Tibial artery (tissue), 4 donors: ENCODE measurements around the gene NFATC3.

Source experiments
- DNase-seq, 2 donors: peaks; one replicate each; pipeline ENCODE4 v3.0.0-alpha.2; 2019
- H3K27ac ChIP-seq, 2 donors: fragments of 200-600 bp; sonication (generic) in 1 of 2; 1 replicate in 1 of 2; 2 replicates in 1 of 2; pipeline ENCODE4 v1.5.1; 2018 to 2019; ENCODE audit warnings: mild to moderate bottlenecking in 1 of 2
- H3K27me3 ChIP-seq, 2 donors: fragments of 200-600 bp; sonication (generic) in 1 of 2; one replicate each; pipeline versions ENCODE4 v1.5.1 to v1.6.0; 2016 to 2019
- H3K36me3 ChIP-seq, 3 donors: fragments of 200-600 bp; sonication (generic) in 2 of 3; one replicate each; pipeline ENCODE4 v1.5.1; 2016 to 2019; ENCODE audit warnings: mild to moderate bottlenecking in 2 of 3
- H3K4me1 ChIP-seq, 4 donors: fragments of 200-600 bp; sonication (generic) in 2 of 4; 1 replicate in 3 of 4; 2 replicates in 1 of 4; pipeline ENCODE4 v1.5.1; 2016 to 2019
- H3K4me3 ChIP-seq, 2 donors: fragments of 200-600 bp; sonication (generic) in 1 of 2; 1 replicate in 1 of 2; 2 replicates in 1 of 2; pipeline ENCODE4 v1.5.1; 2018 to 2019; ENCODE audit warnings: mild to moderate bottlenecking in 2 of 2
- H3K9me3 ChIP-seq, 3 donors: fragments of 200-600 bp; sonication (generic) in 1 of 3; one replicate each; pipeline ENCODE4 v1.5.1; 2016 to 2019
- intact Hi-C: fragments of 100-400 bp; cut with DNase I; formaldehyde crosslinking; loops from one replicate; pipeline ENCODE4 v1.15.0; 2023; ENCODE audit warnings: low total_unique reads
- TF ChIP-seq, protein P1 (sequence below), 2 experiments: fragments of 200-600 bp in 1 of 2; fragments of 450-650 bp in 1 of 2; IDR thresholded peaks; one replicate each; pipeline ENCODE4 v1.5.1; 2017 to 2019; ENCODE audit warnings: antibody characterized with exemption in 2 of 2, mild to moderate bottlenecking in 1 of 2, moderate library complexity in 1 of 2

Gene NFATC3

DNA sequence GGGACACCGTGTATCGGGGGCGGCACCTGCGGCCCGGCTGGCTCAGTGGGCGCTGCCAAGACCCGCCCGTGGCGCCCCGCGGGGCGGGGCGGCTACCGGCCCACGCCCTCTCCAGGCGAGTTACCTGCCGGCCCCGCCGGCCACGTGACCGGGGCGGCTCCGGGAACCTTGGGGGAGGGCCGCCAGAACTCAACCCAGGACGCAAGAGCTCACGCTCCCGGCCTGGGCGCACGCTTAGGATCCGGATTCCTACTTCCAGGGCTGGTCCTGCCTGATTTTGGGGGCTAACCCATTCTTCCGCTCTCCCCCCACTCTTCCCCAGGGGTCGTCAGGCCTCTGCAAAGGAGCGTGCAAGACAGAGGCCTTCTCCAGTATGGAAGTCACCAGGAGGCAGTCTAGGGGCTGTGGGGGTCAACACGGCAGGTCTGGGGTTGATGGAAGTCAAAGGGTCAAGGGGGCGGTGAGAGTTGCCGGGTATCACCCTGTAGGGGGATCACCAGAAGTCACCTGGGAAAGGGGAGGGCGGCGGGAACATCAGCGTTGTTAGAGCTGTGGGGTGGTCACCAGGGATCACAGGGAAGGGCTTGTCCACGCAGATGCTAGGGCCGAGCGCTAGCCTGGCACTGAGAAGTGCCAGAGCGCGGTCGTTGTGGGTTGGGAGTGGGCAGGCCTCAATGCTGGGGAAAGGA lies 151.1 kb downstream of the NFATC3 start:
- intact Hi-C loops, result loop anchor here (10.0 kb wide), 1 partner anchor 151 kb away; the partner anchor contains the start of gene NFATC3
- Histone ChIP-seq H3K9me3 (no peaks in the 10 kb centered on the region), H3K27ac (peak overlapping the region; percentile 84 to 86), H3K36me3 (peaks cover 0 to 14% (median 0%) of the 10 kb centered on the region in 3 donors), H3K4me3 (peak overlapping the region; percentile 60 to 88), H3K27me3 (no peaks in the 10 kb centered on the region), H3K4me1 (peaks cover 0 to 41% (median 23%) of the 10 kb centered on the region in 4 donors)
- TF ChIP-seq, protein P1, sequence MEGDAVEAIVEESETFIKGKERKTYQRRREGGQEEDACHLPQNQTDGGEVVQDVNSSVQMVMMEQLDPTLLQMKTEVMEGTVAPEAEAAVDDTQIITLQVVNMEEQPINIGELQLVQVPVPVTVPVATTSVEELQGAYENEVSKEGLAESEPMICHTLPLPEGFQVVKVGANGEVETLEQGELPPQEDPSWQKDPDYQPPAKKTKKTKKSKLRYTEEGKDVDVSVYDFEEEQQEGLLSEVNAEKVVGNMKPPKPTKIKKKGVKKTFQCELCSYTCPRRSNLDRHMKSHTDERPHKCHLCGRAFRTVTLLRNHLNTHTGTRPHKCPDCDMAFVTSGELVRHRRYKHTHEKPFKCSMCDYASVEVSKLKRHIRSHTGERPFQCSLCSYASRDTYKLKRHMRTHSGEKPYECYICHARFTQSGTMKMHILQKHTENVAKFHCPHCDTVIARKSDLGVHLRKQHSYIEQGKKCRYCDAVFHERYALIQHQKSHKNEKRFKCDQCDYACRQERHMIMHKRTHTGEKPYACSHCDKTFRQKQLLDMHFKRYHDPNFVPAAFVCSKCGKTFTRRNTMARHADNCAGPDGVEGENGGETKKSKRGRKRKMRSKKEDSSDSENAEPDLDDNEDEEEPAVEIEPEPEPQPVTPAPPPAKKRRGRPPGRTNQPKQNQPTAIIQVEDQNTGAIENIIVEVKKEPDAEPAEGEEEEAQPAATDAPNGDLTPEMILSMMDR (IDR thresholded peaks at IDR 0.05), result no peak
- DNase-seq, result peak in 1 of 2 donors; percentile 73

DNA sequence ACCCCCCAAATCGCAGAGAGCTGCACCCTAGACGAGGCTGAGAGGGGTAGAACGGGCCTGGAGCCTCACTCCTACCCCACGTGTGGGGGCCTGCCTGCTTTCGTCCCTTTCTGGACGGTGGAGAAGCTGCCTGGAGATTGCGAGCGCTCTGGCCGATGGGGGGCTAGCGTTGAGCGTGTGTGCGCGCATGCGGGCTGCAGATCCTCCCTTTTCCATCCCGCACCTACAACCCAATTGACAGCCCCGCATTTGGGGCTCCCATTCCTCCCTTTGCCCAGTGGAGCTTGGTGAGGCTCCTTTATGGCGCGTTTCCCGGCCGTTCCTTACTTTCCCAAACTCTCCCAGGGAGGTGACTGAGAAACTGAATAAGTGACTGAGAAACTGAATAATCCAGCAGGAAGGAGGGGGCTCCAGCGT lies 151.7 kb downstream of the NFATC3 start:
- Histone ChIP-seq H3K36me3 (peaks cover 0 to 9% (median 0%) of the 10 kb centered on the region in 3 donors), H3K9me3 (no peaks in the 10 kb centered on the region), H3K4me1 (peaks cover 0 to 41% (median 23%) of the 10 kb centered on the region in 4 donors), H3K27ac (peak overlapping the region; percentile 84 to 86), H3K4me3 (peak overlapping the region; percentile 60 to 88), H3K27me3 (no peaks in the 10 kb centered on the region)
- no peak for DNase-seq
- TF ChIP-seq, protein P1 (IDR thresholded peaks at IDR 0.05), result no peak
- intact Hi-C loops, result loop anchor here (10.0 kb wide), 1 partner anchor 152 kb away; the partner anchor contains the start of gene NFATC3

DNA sequence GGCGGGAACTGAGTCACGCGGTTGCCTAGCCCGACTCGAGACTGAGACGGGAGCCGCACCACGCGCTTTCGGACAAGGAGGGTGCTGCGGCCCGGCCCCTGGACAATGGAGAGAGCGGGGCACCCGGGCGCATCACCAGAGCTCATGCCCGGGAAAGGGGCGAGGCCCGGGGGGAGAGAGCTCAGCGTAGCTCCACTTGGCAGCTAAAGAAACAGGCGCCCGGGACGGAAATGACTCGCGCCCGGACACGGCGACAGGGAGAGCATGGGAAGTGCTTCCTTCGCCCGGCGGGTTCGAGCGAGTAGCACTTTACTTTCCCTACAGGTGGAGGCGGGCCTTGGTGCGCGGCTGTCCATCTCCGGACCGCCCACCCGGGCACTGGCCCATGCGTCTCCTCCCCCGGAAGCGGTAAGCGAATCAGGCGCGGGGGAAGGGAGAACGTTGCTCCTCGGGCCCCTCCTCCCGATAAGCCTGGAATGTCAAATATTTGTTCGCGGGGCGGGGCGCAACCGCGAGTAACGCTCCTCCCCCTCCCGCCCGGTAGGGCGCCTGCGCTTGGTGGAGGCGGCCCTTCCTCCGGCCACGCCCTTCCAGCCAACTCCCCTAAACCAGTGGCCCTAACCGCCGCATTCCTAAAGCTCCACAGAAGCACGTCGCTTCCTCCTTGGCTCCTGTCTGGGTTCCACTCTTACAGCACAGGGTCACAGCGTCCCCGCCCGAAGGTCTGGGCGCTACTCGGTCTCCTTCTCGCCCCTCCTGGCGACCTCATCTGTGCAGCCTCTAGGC lies 152.3 kb downstream of the NFATC3 start:
- intact Hi-C loops, result loop anchor here (2.0 to 10.0 kb wide), 2 partner anchors 27 to 153 kb away; partner anchors contain the start of genes NFATC3 and SLC7A6
- Histone ChIP-seq H3K4me3 (peak overlapping the region; percentile 60 to 88), H3K27ac (peak overlapping the region; percentile 84 to 86), H3K4me1 (peaks cover 0 to 41% (median 23%) of the 10 kb centered on the region in 4 donors), H3K27me3 (no peaks in the 10 kb centered on the region), H3K9me3 (no peaks in the 10 kb centered on the region), H3K36me3 (peaks cover 0 to 3% (median 0%) of the 10 kb centered on the region in 3 donors)
- TF ChIP-seq, protein P1 (IDR thresholded peaks at IDR 0.05), result peak in 1 of 2 experiments; percentile 6
- peak; percentile 98 to 99 for DNase-seq

DNA sequence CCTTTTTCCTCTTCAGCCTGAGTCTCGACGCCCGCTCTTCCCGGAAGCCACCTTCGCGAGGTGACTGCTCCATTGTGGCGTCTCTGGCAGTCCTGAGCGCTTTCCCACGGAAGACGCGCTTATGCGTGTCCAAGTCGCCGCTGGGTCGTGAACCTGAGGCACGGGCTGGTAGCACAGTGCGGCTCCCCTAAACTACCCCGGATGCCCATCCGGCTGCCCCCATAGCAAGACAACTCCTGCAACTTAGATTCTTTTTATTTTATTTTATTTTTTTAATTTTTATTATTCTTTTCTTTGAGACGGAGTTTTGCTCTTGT lies 152.8 kb downstream of the NFATC3 start:
- H3K27me3 ChIP-seq, result no peaks in the 10 kb centered on the region
- H3K4me3 ChIP-seq, result peak overlapping the region; percentile 60 to 88
- H3K9me3 ChIP-seq, result no peaks in the 10 kb centered on the region
- TF ChIP-seq, protein P1 (IDR thresholded peaks at IDR 0.05), result no peak
- no peak for DNase-seq
- H3K36me3 ChIP-seq, result no peaks in the 10 kb centered on the region
- intact Hi-C loops, result loop anchor here (2.0 to 10.0 kb wide), 2 partner anchors 27 to 153 kb away; partner anchors contain the start of genes NFATC3 and SLC7A6
- H3K27ac ChIP-seq, result peak overlapping the region; percentile 84 to 86
- H3K4me1 ChIP-seq, result peaks cover 0 to 41% (median 23%) of the 10 kb centered on the region in 4 donors

DNA sequence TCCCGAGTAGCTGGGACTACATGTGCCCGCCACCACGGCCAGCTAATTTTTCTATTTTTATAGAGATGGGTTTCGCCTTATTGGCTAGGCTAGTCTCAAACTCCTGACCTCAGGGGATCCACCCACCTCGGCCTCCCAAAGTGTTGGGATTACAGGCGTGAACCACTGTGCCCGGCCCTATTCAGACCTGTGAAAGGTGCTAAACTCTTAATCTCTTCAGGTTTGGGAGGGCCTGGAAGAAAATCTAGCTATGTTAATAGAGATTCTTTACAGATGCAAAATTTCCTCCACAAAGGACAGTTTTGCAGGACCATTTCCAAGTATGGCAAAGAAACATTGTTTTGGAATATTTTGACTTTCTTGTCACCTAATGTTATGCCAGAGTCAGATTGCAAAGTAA lies 156.9 kb downstream of the NFATC3 start:
- intact Hi-C loops, result no loop called here
- Histone ChIP-seq H3K36me3 (no peaks in the 10 kb centered on the region), H3K4me3 (no peak overlapping the region), H3K27ac (no peak overlapping the region), H3K27me3 (no peaks in the 10 kb centered on the region), H3K4me1 (peaks cover 0 to 42% (median 32%) of the 10 kb centered on the region in 4 donors), H3K9me3 (no peaks in the 10 kb centered on the region)
- no peak for DNase-seq
- TF ChIP-seq, protein P1 (IDR thresholded peaks at IDR 0.05), result no peak
